Mucosa of descending colon (tissue), 3 donors: ENCODE measurements around the gene MAP3K8. TPM values are rescaled to one million over a fixed set of nuclear protein-coding genes. Genes with fewer than 3 reads are reported as not detected.

Experiments
- ATAC-seq: fragments of 200-7000 bp; cut with Tn5 transposase; one replicate; pipeline ENCODE4 v1.9.1; 2020; ENCODE audit warnings: mild to moderate bottlenecking, moderate library complexity
- DNase-seq, 3 donors: peaks; one replicate each; pipeline ENCODE4 v3.0.0-alpha.2; 2020
- H3K36me3 ChIP-seq: fragments of 200-600 bp; one replicate; pipeline ENCODE4 v1.8.0; 2021; ENCODE audit warnings: low read depth, mild to moderate bottlenecking
- H3K4me1 ChIP-seq: fragments of 200-600 bp; one replicate; pipeline ENCODE4 v1.8.0; 2021; ENCODE audit warnings: low read depth, mild to moderate bottlenecking
- H3K4me3 ChIP-seq: fragments of 200-600 bp; one replicate; pipeline ENCODE4 v1.8.0; 2021; ENCODE audit warnings: mild to moderate bottlenecking
- H3K9me3 ChIP-seq: fragments of 200-600 bp; one replicate; pipeline ENCODE4 v1.8.0; 2021; ENCODE audit warnings: mild to moderate bottlenecking
- CTCF ChIP-seq: fragments of 200-600 bp; IDR thresholded peaks from one replicate; pipeline ENCODE4 v1.8.0; 2022; ENCODE audit warnings: antibody characterized with exemption, mild to moderate bottlenecking
- intact Hi-C, 2 donors: fragments of 100-400 bp; cut with DNase I in 1 of 2; cut with micrococcal nuclease in 1 of 2; formaldehyde crosslinking; loops; one replicate each; pipeline versions ENCODE4 v1.11.0 to v1.11.1; 2022; cut with DNase I, micrococcal nuclease
- total RNA-seq, 3 donors: library from RNA; stranded (reverse); fragmentation: NEBNext Ultra II Directional in 2 of 3; extraction: Animal tissue kit (Norgen Biotek cat#: 25700) in 2 of 3; gene quantifications; one replicate each; pipeline versions ENCODE4 v1.2.1 to v1.2.4, GENCODE V29; 2021 to 2023
- donor health status: DM: no; HTN: no; CAD: no; lungs with moderate emphysema.
- donor health status: DM: no; HTN: no; CAD: no.
- donor health status: DM: no; HTN: yes; CAD: no.

MAP3K8 gene
- total RNA-seq, 3 donors from 2014 or later, result 12.3 to 20.3 (median 18.1) TPM

- Histone ChIP-seq H3K4me1 (no peaks in the 10 kb centered on the region), H3K9me3 (no peaks in the 10 kb centered on the region), H3K36me3 (no peaks in the 10 kb centered on the region), H3K4me3 (no peak overlapping the region)
- intact Hi-C loops, result no loop called here
- DNase-seq, result no peak
- TF ChIP-seq CTCF, result no peak
- peak; percentile 51 for ATAC-seq
Observed at GRCh38 chr10:30510184-30510931, 76.4 kb downstream of the MAP3K8 start.

- DNase-seq (no peak), ATAC-seq (no peak)
- no peaks in the 10 kb centered on the region for H3K9me3 ChIP-seq
- intact Hi-C loops, result no loop called here
- no peak for TF ChIP-seq CTCF
- no peaks in the 10 kb centered on the region for H3K4me1 ChIP-seq
- no peaks in the 10 kb centered on the region for H3K36me3 ChIP-seq
- no peak overlapping the region for H3K4me3 ChIP-seq
Observed at GRCh38 chr10:30510932-30511700, 77.1 kb downstream of the MAP3K8 start.

Other genes starting within 250 kb of the MAP3K8 start
- 10 to 100 TPM; 24.8 to 33.4 (median 26.4) TPM for gene MTPAP, start 84.9 kb upstream of the MAP3K8 start, total RNA-seq
- gene LYZL2, start 195.6 kb downstream of the MAP3K8 start, total RNA-seq, result not detected